ENCODE results near the gene RABGAP1L.

GRCh38 chr1:174812016-174812415 is 652.7 kb downstream of the RABGAP1L start:
- TF ChIP-seq CTCF (IDR thresholded peaks at IDR 0.05) = no peak
- no peak for TF ChIP-seq POLR2AphosphoS5 (IDR thresholded peaks at IDR 0.05)

Measured in gastroesophageal sphincter (tissue), 3 donors.